ENCODE data around the gene CBARP. TPM values are rescaled to one million over a fixed set of nuclear protein-coding genes. Genes with fewer than 3 reads are reported as not detected.

Gene CBARP
- total and polyA plus RNA-seq, 2 of the 13 experiments (the other 11 are each of a cell fraction or from before 2014, with no cell fraction given): 1.2 to 1.4 TPM

DNA sequence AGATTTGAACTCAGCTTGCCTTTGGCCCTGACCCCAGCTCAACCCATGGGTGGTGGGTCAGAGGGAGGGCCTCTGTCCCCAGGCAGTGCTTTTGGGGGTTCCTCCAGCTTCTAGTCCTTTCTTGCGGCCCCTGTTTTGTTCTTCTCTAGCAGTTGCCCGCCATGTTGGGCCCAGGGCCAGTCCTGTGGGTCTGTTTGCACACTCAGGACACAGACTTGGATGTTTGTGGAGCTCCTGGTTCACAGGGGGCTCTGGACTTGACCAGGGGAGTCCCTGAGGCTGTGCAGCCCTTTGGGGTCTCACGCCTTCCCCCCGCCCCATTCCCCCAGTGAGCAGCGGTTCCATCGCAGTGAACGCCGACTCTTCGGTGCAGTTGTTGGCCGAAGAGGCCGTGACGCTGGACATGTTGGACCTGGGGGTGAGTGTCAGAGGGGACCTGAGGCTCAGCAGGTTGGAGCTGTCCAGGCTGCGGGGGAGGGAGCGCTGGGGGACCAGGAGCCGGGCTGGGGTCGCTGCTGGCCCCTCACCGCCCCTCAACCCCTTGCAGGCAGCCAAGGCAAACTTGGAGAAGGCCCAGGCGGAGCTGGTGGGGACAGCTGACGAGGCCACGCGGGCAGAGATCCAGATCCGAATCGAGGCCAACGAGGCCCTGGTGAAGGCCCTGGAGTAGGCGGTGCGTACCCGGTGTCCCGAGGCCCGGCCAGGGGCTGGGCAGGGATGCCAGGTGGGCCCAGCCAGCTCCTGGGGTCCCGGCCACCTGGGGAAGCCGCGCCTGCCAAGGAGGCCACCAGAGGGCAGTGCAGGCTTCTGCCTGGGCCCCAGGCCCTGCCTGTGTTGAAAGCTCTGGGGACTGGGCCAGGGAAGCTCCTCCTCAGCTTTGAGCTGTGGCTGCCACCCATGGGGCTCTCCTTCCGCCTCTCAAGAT lies 6.2 kb upstream of the CBARP start (continued):
- TF ChIP-seq ZNF775 (CRISPR knock-in tag; IDR thresholded peaks at IDR 0.05; ENCODE audit: borderline replicate concordance): 0 out of 2 replicates have a peak, but pooled peaks have one; percentile 26
- no peak for TF ChIP-seq TP53 (CRISPR knock-in tag; conservative IDR thresholded peaks at IDR 0.05)
- no peak; the same call in 1 of the 2 replicates for TF ChIP-seq KDM2A (CRISPR knock-in tag; IDR thresholded peaks at IDR 0.05; ENCODE audit: borderline replicate concordance, low read depth)
- TF ChIP-seq DR1 (CRISPR knock-in tag; IDR thresholded peaks at IDR 0.05): no peak
- TF ChIP-seq ZNF766 (CRISPR knock-in tag; IDR thresholded peaks at IDR 0.05; ENCODE audit: borderline replicate concordance): no peak
- no peak for TF ChIP-seq HMG20B (CRISPR knock-in tag; conservative IDR thresholded peaks at IDR 0.05)
- no peak for TF ChIP-seq MED8 (CRISPR knock-in tag; IDR thresholded peaks at IDR 0.05; ENCODE audit: insufficient replicate concordance)
- no peak for TF ChIP-seq ZNF441 (CRISPR knock-in tag; IDR thresholded peaks at IDR 0.05; ENCODE audit: borderline replicate concordance)
- TF ChIP-seq, protein P1, sequence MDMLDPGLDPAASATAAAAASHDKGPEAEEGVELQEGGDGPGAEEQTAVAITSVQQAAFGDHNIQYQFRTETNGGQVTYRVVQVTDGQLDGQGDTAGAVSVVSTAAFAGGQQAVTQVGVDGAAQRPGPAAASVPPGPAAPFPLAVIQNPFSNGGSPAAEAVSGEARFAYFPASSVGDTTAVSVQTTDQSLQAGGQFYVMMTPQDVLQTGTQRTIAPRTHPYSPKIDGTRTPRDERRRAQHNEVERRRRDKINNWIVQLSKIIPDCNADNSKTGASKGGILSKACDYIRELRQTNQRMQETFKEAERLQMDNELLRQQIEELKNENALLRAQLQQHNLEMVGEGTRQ (IDR thresholded peaks at IDR 0.05; ENCODE audit: low read depth, low read length): no peak
- TF ChIP-seq, protein P1 (CRISPR knock-in tag; IDR thresholded peaks at IDR 0.05; ENCODE audit: borderline replicate concordance): no peak
- TF ChIP-seq GFI1 (CRISPR knock-in tag; IDR thresholded peaks at IDR 0.05; ENCODE audit: borderline replicate concordance): no peak
- TF ChIP-seq, protein P2, sequence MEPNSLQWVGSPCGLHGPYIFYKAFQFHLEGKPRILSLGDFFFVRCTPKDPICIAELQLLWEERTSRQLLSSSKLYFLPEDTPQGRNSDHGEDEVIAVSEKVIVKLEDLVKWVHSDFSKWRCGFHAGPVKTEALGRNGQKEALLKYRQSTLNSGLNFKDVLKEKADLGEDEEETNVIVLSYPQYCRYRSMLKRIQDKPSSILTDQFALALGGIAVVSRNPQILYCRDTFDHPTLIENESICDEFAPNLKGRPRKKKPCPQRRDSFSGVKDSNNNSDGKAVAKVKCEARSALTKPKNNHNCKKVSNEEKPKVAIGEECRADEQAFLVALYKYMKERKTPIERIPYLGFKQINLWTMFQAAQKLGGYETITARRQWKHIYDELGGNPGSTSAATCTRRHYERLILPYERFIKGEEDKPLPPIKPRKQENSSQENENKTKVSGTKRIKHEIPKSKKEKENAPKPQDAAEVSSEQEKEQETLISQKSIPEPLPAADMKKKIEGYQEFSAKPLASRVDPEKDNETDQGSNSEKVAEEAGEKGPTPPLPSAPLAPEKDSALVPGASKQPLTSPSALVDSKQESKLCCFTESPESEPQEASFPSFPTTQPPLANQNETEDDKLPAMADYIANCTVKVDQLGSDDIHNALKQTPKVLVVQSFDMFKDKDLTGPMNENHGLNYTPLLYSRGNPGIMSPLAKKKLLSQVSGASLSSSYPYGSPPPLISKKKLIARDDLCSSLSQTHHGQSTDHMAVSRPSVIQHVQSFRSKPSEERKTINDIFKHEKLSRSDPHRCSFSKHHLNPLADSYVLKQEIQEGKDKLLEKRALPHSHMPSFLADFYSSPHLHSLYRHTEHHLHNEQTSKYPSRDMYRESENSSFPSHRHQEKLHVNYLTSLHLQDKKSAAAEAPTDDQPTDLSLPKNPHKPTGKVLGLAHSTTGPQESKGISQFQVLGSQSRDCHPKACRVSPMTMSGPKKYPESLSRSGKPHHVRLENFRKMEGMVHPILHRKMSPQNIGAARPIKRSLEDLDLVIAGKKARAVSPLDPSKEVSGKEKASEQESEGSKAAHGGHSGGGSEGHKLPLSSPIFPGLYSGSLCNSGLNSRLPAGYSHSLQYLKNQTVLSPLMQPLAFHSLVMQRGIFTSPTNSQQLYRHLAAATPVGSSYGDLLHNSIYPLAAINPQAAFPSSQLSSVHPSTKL (CRISPR knock-in tag; IDR thresholded peaks at IDR 0.05): no peak
- no peak for TF ChIP-seq ZNF282 (IDR thresholded peaks at IDR 0.05; ENCODE audit: partially characterized antibody)
- TF ChIP-seq EEA1 (CRISPR knock-in tag; IDR thresholded peaks at IDR 0.05; ENCODE audit: borderline replicate concordance): no peak
- peak; percentile 75 for TF ChIP-seq ZFY (CRISPR knock-in tag; IDR thresholded peaks at IDR 0.05)
- TF ChIP-seq NCOA2 (CRISPR knock-in tag; IDR thresholded peaks at IDR 0.05): no peak
- TF ChIP-seq, protein P3, sequence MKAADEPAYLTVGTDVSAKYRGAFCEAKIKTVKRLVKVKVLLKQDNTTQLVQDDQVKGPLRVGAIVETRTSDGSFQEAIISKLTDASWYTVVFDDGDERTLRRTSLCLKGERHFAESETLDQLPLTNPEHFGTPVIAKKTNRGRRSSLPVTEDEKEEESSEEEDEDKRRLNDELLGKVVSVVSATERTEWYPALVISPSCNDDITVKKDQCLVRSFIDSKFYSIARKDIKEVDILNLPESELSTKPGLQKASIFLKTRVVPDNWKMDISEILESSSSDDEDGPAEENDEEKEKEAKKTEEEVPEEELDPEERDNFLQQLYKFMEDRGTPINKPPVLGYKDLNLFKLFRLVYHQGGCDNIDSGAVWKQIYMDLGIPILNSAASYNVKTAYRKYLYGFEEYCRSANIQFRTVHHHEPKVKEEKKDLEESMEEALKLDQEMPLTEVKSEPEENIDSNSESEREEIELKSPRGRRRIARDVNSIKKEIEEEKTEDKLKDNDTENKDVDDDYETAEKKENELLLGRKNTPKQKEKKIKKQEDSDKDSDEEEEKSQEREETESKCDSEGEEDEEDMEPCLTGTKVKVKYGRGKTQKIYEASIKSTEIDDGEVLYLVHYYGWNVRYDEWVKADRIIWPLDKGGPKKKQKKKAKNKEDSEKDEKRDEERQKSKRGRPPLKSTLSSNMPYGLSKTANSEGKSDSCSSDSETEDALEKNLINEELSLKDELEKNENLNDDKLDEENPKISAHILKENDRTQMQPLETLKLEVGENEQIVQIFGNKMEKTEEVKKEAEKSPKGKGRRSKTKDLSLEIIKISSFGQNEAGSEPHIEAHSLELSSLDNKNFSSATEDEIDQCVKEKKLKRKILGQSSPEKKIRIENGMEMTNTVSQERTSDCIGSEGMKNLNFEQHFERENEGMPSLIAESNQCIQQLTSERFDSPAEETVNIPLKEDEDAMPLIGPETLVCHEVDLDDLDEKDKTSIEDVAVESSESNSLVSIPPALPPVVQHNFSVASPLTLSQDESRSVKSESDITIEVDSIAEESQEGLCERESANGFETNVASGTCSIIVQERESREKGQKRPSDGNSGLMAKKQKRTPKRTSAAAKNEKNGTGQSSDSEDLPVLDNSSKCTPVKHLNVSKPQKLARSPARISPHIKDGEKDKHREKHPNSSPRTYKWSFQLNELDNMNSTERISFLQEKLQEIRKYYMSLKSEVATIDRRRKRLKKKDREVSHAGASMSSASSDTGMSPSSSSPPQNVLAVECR (CRISPR knock-in tag; IDR thresholded peaks at IDR 0.05; ENCODE audit: borderline replicate concordance): no peak
- TF ChIP-seq ZNF260 (CRISPR knock-in tag; IDR thresholded peaks at IDR 0.05; ENCODE audit: borderline replicate concordance, low read depth): no peak
